WTC11 (cell line): ENCODE data around the gene TMIGD1. TPM values are rescaled to one million over a fixed set of nuclear protein-coding genes. Genes with fewer than 3 reads are reported as not detected.

ENCODE experiments used
- ATAC-seq: fragments of 200-7000 bp; cut with Tn5 transposase; 2 replicates; pipeline ENCODE4 v1.10.0; 2021; ENCODE audit warnings: mild to moderate bottlenecking, moderate library complexity
- CTCF ChIA-PET: fragments of 300-600 bp; sonication (Branson Sonifier 250); formaldehyde crosslinking; loops from one replicate; lab custom pipeline; 2021; ENCODE audit warnings: antibody characterized with exemption; lab: Charles Lee
- POLR2A ChIA-PET: fragments of 350-600 bp; sonication (Branson Sonifier 250); formaldehyde crosslinking; loops from one replicate; lab custom pipeline; 2021; ENCODE audit warnings: antibody characterized with exemption; lab: Charles Lee
- DNase-seq: peaks from one replicate; pipeline ENCODE4 v3.0.0; 2021; ENCODE audit warnings: low spot score
- H3K27ac Mint-ChIP-seq: 2 replicates; pipeline ENCODE4 v1.8.0; 2021; ENCODE audit warnings: mixed read lengths
- H3K27me3 Mint-ChIP-seq: 2 replicates; pipeline ENCODE4 v1.8.0; 2021; ENCODE audit warnings: low read depth, mild to moderate bottlenecking, moderate library complexity, mixed read lengths
- H3K36me3 Mint-ChIP-seq: 2 replicates; pipeline ENCODE4 v1.8.0; 2021; ENCODE audit warnings: mixed read lengths
- H3K4me1 Mint-ChIP-seq: 2 replicates; pipeline ENCODE4 v1.8.0; 2022; ENCODE audit warnings: mixed read lengths
- H3K4me3 Mint-ChIP-seq: 2 replicates; pipeline ENCODE4 v1.8.0; 2021; ENCODE audit warnings: mild to moderate bottlenecking, moderate library complexity, mixed read lengths
- H3K9me3 Mint-ChIP-seq: 2 replicates; pipeline ENCODE4 v1.8.0; 2021; ENCODE audit warnings: mixed read lengths
- ATF1 ChIP-seq: sonication (generic); formaldehyde crosslinking; IDR thresholded peaks from 2 replicates; pipeline ENCODE4 v1.8.1; 2023; ENCODE audit warnings: mild to moderate bottlenecking, moderate library complexity, missing genetic modification reagents
- ETV6 ChIP-seq: sonication (generic); formaldehyde crosslinking; IDR thresholded peaks from 2 replicates; pipeline ENCODE4 v1.8.1; 2022; ENCODE audit warnings: mild to moderate bottlenecking, missing genetic modification reagents
- FOXJ3 ChIP-seq: sonication (generic); formaldehyde crosslinking; IDR thresholded peaks from 2 replicates; pipeline ENCODE4 v1.9.0; 2021; ENCODE audit warnings: missing genetic modification reagents, mild to moderate bottlenecking, borderline replicate concordance
- FOXK1 ChIP-seq: sonication (generic); formaldehyde crosslinking; IDR thresholded peaks from 2 replicates; pipeline ENCODE4 v1.8.0; 2022; ENCODE audit warnings: mild to moderate bottlenecking, moderate library complexity, missing genetic modification reagents
- FOXP1 ChIP-seq: sonication (generic); formaldehyde crosslinking; IDR thresholded peaks from 2 replicates; pipeline ENCODE4 v1.8.0; 2022; ENCODE audit warnings: missing genetic modification reagents, mild to moderate bottlenecking, moderate library complexity, borderline replicate concordance
- JAZF1 ChIP-seq: fragments of 250-450 bp; sonication (Bioruptor Pico); IDR thresholded peaks from 2 replicates; pipeline ENCODE4 v1.9.0; 2021; ENCODE audit warnings: moderate library complexity, mild to moderate bottlenecking, inconsistent platforms
- NFATC4 ChIP-seq: fragments of 250-450 bp; sonication (Bioruptor Pico); IDR thresholded peaks from 2 replicates; pipeline ENCODE4 v1.9.0; 2021; ENCODE audit warnings: mild to moderate bottlenecking
- NFE2L1 ChIP-seq: sonication (generic); formaldehyde crosslinking; IDR thresholded peaks from 2 replicates; pipeline ENCODE4 v1.8.1; 2023; ENCODE audit warnings: missing genetic modification reagents
- OVOL2 ChIP-seq: fragments of 250-450 bp; sonication (Bioruptor Pico); IDR thresholded peaks from 2 replicates; pipeline ENCODE4 v1.9.0; 2021; ENCODE audit warnings: mild to moderate bottlenecking, borderline replicate concordance
- PRRX2 ChIP-seq: fragments of 250-450 bp; sonication (Bioruptor Pico); IDR thresholded peaks from 2 replicates; pipeline ENCODE4 v1.8.0; 2021; ENCODE audit warnings: mild to moderate bottlenecking
- RORB ChIP-seq: fragments of 250-450 bp; sonication (Bioruptor Pico); IDR thresholded peaks from 2 replicates; pipeline ENCODE4 v1.9.0; 2021; ENCODE audit warnings: mild to moderate bottlenecking
- TEAD4 ChIP-seq: sonication (generic); formaldehyde crosslinking; IDR thresholded peaks from 2 replicates; pipeline ENCODE4 v1.8.0; 2022; ENCODE audit warnings: mild to moderate bottlenecking, missing genetic modification reagents
- ZNF232 ChIP-seq: sonication (generic); formaldehyde crosslinking; IDR thresholded peaks from 2 replicates; pipeline ENCODE4 v1.8.0; 2022; ENCODE audit warnings: mild to moderate bottlenecking, missing genetic modification reagents
- total RNA-seq: library from RNA; stranded (reverse); gene quantifications from 3 replicates; pipeline ENCODE4 v1.2.3, GENCODE V29; 2021
- TF ChIP-seq, protein P1 (sequence below): fragments of 250-450 bp; sonication (Bioruptor Pico); IDR thresholded peaks from 2 replicates; pipeline ENCODE4 v1.9.0; 2021; ENCODE audit warnings: mild to moderate bottlenecking
- TF ChIP-seq, protein P2 (sequence below): sonication (generic); formaldehyde crosslinking; conservative IDR thresholded peaks from 2 replicates; pipeline ENCODE4 v1.8.1; 2022; ENCODE audit warnings: mild to moderate bottlenecking, missing genetic modification reagents
- TF ChIP-seq, protein P3 (sequence below): sonication (generic); formaldehyde crosslinking; IDR thresholded peaks from 2 replicates; pipeline ENCODE4 v1.8.1; 2023; ENCODE audit warnings: mild to moderate bottlenecking, missing genetic modification reagents, moderate library complexity
- TF ChIP-seq, protein P4 (sequence below): fragments of 250-450 bp; sonication (Bioruptor Pico); IDR thresholded peaks from 2 replicates; pipeline ENCODE4 v2.1.2; 2022; ENCODE audit warnings: mild to moderate bottlenecking, moderate library complexity
- TF ChIP-seq, protein P5 (sequence below): sonication (generic); formaldehyde crosslinking; IDR thresholded peaks from 2 replicates; pipeline ENCODE4 v1.8.0; 2023; ENCODE audit warnings: missing genetic modification reagents, mild to moderate bottlenecking, borderline replicate concordance
- TF ChIP-seq, protein P6 (sequence below): sonication (generic); formaldehyde crosslinking; IDR thresholded peaks from 2 replicates; pipeline ENCODE4 v1.8.0; 2022; ENCODE audit warnings: mild to moderate bottlenecking, missing genetic modification reagents

The TMIGD1 gene
- total RNA-seq, 1 experiment from 2014 or later: not detected

DNA sequence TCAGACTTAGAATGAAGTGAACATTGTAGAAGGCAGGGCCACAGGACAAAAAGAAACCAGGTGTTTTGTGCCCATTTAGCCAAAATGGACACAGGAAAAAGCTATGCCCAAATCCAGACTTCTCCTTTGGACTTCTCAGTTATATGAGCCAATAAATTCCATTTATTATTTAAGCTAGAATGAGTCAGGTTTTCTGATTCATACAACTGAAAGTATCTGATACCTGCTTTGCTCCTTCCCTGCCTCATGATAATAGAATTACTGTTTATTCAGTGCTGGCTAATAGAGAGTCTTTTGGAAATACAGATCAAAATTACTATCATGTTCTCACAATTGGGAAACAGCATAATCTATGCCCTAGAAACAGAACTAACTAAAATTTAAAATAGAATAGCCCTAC, 36.1 kb upstream of the TMIGD1 start (continued):
- TF ChIP-seq, protein P1, sequence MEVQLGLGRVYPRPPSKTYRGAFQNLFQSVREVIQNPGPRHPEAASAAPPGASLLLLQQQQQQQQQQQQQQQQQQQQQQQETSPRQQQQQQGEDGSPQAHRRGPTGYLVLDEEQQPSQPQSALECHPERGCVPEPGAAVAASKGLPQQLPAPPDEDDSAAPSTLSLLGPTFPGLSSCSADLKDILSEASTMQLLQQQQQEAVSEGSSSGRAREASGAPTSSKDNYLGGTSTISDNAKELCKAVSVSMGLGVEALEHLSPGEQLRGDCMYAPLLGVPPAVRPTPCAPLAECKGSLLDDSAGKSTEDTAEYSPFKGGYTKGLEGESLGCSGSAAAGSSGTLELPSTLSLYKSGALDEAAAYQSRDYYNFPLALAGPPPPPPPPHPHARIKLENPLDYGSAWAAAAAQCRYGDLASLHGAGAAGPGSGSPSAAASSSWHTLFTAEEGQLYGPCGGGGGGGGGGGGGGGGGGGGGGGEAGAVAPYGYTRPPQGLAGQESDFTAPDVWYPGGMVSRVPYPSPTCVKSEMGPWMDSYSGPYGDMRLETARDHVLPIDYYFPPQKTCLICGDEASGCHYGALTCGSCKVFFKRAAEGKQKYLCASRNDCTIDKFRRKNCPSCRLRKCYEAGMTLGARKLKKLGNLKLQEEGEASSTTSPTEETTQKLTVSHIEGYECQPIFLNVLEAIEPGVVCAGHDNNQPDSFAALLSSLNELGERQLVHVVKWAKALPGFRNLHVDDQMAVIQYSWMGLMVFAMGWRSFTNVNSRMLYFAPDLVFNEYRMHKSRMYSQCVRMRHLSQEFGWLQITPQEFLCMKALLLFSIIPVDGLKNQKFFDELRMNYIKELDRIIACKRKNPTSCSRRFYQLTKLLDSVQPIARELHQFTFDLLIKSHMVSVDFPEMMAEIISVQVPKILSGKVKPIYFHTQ (CRISPR knock-in tag): no peak
- TF ChIP-seq, protein P2, sequence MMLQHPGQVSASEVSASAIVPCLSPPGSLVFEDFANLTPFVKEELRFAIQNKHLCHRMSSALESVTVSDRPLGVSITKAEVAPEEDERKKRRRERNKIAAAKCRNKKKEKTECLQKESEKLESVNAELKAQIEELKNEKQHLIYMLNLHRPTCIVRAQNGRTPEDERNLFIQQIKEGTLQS: no peak
- TF ChIP-seq ATF1 (CRISPR knock-in tag): no peak
- TF ChIP-seq, protein P3, sequence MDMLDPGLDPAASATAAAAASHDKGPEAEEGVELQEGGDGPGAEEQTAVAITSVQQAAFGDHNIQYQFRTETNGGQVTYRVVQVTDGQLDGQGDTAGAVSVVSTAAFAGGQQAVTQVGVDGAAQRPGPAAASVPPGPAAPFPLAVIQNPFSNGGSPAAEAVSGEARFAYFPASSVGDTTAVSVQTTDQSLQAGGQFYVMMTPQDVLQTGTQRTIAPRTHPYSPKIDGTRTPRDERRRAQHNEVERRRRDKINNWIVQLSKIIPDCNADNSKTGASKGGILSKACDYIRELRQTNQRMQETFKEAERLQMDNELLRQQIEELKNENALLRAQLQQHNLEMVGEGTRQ (CRISPR knock-in tag): no peak

DNA sequence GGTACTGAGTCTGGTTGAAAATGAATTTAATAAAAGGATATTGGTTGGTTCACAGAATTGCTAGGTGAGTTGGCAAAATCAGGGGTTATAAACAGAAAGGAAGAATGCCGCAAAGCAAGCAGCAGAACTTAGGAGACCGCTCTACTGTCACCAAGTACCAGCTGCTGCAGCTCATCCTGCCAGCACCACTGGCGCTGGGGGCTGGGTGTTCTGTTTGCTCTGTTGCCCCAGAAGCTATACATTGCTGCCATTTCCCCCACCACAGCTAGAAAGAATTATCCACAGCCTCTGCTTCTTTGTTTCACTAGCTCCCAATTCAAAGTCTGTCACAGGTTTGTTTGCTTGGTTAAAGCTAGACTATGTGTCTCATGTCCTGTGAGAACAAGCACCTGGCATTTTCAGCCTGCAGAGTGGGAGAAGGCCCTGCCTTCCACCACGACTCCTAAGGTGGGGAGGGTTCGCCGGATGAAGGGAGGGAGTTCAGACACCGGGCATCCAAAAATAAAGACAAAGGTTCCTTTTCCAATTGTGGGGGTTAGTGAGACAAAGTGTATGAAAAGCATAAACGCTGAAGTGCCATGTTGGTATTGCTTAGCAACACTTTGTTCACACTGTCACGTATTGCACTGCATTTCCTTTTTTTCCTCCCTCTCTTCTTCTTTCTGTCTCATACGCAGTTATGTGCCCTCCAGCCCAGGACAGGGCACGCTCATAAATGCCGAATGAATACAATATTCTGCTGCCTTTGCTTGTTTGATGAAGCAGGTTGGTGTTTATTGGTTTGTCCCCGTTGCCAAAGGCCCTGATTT, 35.3 kb upstream of the TMIGD1 start:
- POLR2A ChIA-PET: no interaction called here
- ATAC-seq: no peak
- H3K27ac Mint-ChIP-seq: no peak overlapping the region

DNA sequence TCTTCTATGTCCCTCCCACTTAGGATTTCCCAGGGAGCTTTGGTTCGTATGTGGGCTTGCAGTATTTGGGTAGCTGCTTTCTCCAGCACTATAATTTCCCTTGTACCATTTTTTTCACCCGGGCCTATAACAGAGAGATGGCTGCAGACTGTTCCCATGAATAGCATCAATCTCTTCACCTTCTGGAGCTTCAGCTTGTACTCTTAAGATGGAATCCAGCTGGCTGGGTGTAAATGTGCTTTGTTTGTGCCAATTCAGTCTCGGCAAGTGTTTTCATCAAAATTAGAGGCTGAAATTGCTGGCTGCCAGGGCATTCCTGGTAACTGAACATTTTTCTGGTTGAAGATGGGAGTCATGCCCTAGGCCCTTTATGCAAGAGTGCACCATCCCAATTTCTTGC, 32.7 kb upstream of the TMIGD1 start:
- H3K36me3 Mint-ChIP-seq: no peaks in the 10 kb centered on the region
- peaks cover 5% of the 10 kb centered on the region for H3K4me1 Mint-ChIP-seq
- H3K9me3 Mint-ChIP-seq: peaks cover 8% of the 10 kb centered on the region
- ChIA-PET CTCF (interaction anchor here (2.0 kb wide), 1 partner anchor 110 kb away, joined by 6 read pairs; the partner anchor contains the start of gene GOSR1), POLR2A (no interaction called here)
- H3K27ac Mint-ChIP-seq: no peak overlapping the region
- H3K4me3 Mint-ChIP-seq: no peak overlapping the region
- DNase-seq (no peak), ATAC-seq (no peak)
- no peaks in the 10 kb centered on the region for H3K27me3 Mint-ChIP-seq
- TF ChIP-seq JAZF1: no peak
- TF ChIP-seq, protein P4, sequence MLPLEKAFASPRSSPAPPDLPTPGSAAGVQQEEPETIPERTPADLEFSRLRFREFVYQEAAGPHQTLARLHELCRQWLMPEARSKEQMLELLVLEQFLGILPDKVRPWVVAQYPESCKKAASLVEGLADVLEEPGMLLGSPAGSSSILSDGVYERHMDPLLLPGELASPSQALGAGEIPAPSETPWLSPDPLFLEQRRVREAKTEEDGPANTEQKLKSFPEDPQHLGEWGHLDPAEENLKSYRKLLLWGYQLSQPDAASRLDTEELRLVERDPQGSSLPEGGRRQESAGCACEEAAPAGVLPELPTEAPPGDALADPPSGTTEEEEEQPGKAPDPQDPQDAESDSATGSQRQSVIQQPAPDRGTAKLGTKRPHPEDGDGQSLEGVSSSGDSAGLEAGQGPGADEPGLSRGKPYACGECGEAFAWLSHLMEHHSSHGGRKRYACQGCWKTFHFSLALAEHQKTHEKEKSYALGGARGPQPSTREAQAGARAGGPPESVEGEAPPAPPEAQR: no peak
- TF ChIP-seq NFE2L1 (CRISPR knock-in tag): no peak
- TF ChIP-seq ETV6 (CRISPR knock-in tag): no peak
- TF ChIP-seq NFATC4: no peak
- TF ChIP-seq, protein P5, sequence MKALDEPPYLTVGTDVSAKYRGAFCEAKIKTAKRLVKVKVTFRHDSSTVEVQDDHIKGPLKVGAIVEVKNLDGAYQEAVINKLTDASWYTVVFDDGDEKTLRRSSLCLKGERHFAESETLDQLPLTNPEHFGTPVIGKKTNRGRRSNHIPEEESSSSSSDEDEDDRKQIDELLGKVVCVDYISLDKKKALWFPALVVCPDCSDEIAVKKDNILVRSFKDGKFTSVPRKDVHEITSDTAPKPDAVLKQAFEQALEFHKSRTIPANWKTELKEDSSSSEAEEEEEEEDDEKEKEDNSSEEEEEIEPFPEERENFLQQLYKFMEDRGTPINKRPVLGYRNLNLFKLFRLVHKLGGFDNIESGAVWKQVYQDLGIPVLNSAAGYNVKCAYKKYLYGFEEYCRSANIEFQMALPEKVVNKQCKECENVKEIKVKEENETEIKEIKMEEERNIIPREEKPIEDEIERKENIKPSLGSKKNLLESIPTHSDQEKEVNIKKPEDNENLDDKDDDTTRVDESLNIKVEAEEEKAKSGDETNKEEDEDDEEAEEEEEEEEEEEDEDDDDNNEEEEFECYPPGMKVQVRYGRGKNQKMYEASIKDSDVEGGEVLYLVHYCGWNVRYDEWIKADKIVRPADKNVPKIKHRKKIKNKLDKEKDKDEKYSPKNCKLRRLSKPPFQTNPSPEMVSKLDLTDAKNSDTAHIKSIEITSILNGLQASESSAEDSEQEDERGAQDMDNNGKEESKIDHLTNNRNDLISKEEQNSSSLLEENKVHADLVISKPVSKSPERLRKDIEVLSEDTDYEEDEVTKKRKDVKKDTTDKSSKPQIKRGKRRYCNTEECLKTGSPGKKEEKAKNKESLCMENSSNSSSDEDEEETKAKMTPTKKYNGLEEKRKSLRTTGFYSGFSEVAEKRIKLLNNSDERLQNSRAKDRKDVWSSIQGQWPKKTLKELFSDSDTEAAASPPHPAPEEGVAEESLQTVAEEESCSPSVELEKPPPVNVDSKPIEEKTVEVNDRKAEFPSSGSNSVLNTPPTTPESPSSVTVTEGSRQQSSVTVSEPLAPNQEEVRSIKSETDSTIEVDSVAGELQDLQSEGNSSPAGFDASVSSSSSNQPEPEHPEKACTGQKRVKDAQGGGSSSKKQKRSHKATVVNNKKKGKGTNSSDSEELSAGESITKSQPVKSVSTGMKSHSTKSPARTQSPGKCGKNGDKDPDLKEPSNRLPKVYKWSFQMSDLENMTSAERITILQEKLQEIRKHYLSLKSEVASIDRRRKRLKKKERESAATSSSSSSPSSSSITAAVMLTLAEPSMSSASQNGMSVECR (CRISPR knock-in tag): no peak
- TF ChIP-seq, protein P6, sequence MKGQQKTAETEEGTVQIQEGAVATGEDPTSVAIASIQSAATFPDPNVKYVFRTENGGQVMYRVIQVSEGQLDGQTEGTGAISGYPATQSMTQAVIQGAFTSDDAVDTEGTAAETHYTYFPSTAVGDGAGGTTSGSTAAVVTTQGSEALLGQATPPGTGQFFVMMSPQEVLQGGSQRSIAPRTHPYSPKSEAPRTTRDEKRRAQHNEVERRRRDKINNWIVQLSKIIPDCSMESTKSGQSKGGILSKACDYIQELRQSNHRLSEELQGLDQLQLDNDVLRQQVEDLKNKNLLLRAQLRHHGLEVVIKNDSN: no peak
- no peak for TF ChIP-seq FOXK1 (CRISPR knock-in tag)
- TF ChIP-seq RORB (CRISPR knock-in tag): no peak
- TF ChIP-seq ZNF232 (CRISPR knock-in tag): no peak
- TF ChIP-seq PRRX2 (CRISPR knock-in tag): no peak
- no peak for TF ChIP-seq FOXP1 (CRISPR knock-in tag)
- no peak for TF ChIP-seq TEAD4 (CRISPR knock-in tag)

More for the DNA sequence above, 35.3 kb upstream of the TMIGD1 start:
- no peak for DNase-seq
- TF ChIP-seq, protein P3 (CRISPR knock-in tag): no peak
- TF ChIP-seq OVOL2 (CRISPR knock-in tag) (no peak), RORB (CRISPR knock-in tag) (no peak), FOXJ3 (CRISPR knock-in tag) (no peak), ETV6 (CRISPR knock-in tag) (no peak)
- H3K9me3 Mint-ChIP-seq: no peaks in the 10 kb centered on the region
- no peaks in the 10 kb centered on the region for H3K36me3 Mint-ChIP-seq
- no peaks in the 10 kb centered on the region for H3K27me3 Mint-ChIP-seq
- H3K4me3 Mint-ChIP-seq: no peak overlapping the region
- peaks cover 5% of the 10 kb centered on the region for H3K4me1 Mint-ChIP-seq
- CTCF ChIA-PET: no interaction called here
